Kidney (tissue), 14 donors: ENCODE data around the gene CAGE1. TPM values are rescaled to one million over a fixed set of nuclear protein-coding genes. Genes with fewer than 3 reads are reported as not detected.
"Not testable (repeated sequence)": the region's sequence is repeated elsewhere in the genome, so short reads cannot be mapped to it uniquely, and the experiment has no call there.

Source experiments
- DNase-seq, 5 donors: peaks; one replicate each; pipeline ENCODE4 v3.0.0-alpha.2; 2013 to 2020
- FAIRE-seq: peaks from 2 replicates; lab custom pipeline; 2012; peaks lifted over from hg19 to GRCh38; lab: Jason Lieb, UNC
- H3K27ac ChIP-seq, 2 donors: one replicate each; pipeline ENCODE4 v1.7.0; 2013; ENCODE audit warnings: low read depth in 2 of 2, low read length in 2 of 2, inconsistent platforms in 1 of 2
- H3K27me3 ChIP-seq: one replicate; pipeline ENCODE4 v1.7.1; 2013; ENCODE audit warnings: low read length, inconsistent platforms; ENCODE audit not compliant: control insufficient read depth, insufficient read depth
- H3K36me3 ChIP-seq, 3 donors: one replicate each; pipeline versions ENCODE4 v1.7.0 to v1.7.1; 2013; ENCODE audit warnings: low read length in 3 of 3, control low read depth in 1 of 3, inconsistent platforms in 1 of 3; ENCODE audit not compliant: insufficient read depth in 3 of 3, control insufficient read depth in 2 of 3
- H3K4me1 ChIP-seq, 3 donors: one replicate each; pipeline versions ENCODE4 v1.7.0 to v1.7.1; 2013; ENCODE audit warnings: low read length in 3 of 3, inconsistent platforms in 1 of 3, low read depth in 1 of 3; ENCODE audit not compliant: control insufficient read depth in 2 of 3, insufficient read depth in 2 of 3
- H3K4me3 ChIP-seq, 3 donors: one replicate each; pipeline versions ENCODE4 v1.7.0 to v1.8.1; 2013; ENCODE audit warnings: low read length in 3 of 3, control low read depth in 1 of 3, inconsistent platforms in 1 of 3
- H3K9ac ChIP-seq, 3 donors: one replicate each; pipeline versions ENCODE4 v1.7.0 to v1.7.1; 2013; ENCODE audit warnings: low read length in 3 of 3, control low read depth in 1 of 3, inconsistent platforms in 1 of 3
- H3K9me3 ChIP-seq, 3 donors: one replicate each; pipeline versions ENCODE4 v1.7.0 to v1.7.1; 2013; ENCODE audit warnings: low read length in 3 of 3, control low read depth in 1 of 3, inconsistent platforms in 1 of 3; ENCODE audit not compliant: control insufficient read depth in 2 of 3, insufficient read depth in 1 of 3
- intact Hi-C: fragments of 100-400 bp; cut with DNase I; formaldehyde crosslinking; loops from one replicate; pipeline ENCODE4 v1.11.1; 2022
- polyA plus RNA-seq: library from polyadenylated mRNA; stranded (reverse); fragments of 350-450 nt; fragmentation: Illumina TruSeq; extraction: RNeasy Lipid Tissue Mini Kit (QIAGEN cat#74804); gene quantifications from one replicate; pipeline ENCODE4 v1.2.3, GENCODE V29; 2014; ENCODE audit warnings: low read depth, low replicate concordance; ENCODE audit not compliant: insufficient read depth
- total RNA-seq: library from RNA; stranded (reverse); fragmentation: NEBNext Ultra II Directional; extraction: Animal tissue kit (Norgen Biotek cat#: 25700); gene quantifications from one replicate; pipeline ENCODE4 v1.2.1, GENCODE V29; 2021
- TF ChIP-seq, protein P1 (sequence below): IDR thresholded peaks from 3 replicates; pipeline ENCODE4 v1.5.1; 2012; ENCODE audit warnings: mild to moderate bottlenecking, moderate library complexity, borderline replicate concordance; ENCODE audit not compliant: insufficient read depth; ENCODE audit errors: extremely low read depth
- donor health status: control.
- donor health status: control.
- donor health status: control.
- donor health status: control.
- donor health status: control.
- donor health status: DM: yes; HTN: yes; CAD: no.
- donor health status: Normal renal cell carcinoma (clear cell type).

Gene CAGE1
- total and polyA plus RNA-seq, 2 donors from 2014 or later = not detected

DNA sequence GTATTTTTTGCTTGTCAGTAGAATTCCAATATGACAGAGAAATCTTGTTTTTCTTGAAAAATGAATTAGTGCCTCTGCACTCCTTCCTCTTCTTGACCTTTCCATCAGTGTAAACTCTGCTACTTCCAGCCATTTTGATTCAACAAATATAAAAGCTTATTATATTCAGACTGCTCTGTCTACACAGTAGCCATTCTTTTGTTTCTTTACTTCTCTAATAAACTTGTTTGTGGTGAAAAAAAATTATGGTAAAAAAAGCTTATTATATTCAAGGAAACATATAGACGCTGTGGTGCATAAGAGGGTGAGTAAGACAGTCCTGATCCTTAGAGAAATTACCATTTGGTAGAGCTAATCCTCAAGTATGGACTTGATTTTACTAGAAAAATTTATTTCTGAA is 11.6 kb downstream of the CAGE1 start:
- DNase-seq = no peak
- intact Hi-C loops = no loop called here
- H3K4me1 ChIP-seq = no peaks in the 10 kb centered on the region
- no peaks in the 10 kb centered on the region for H3K9me3 ChIP-seq
- no peaks in the 10 kb centered on the region for H3K36me3 ChIP-seq
- no peak for FAIRE-seq
- no peak overlapping the region for H3K9ac ChIP-seq
- TF ChIP-seq, protein P1, sequence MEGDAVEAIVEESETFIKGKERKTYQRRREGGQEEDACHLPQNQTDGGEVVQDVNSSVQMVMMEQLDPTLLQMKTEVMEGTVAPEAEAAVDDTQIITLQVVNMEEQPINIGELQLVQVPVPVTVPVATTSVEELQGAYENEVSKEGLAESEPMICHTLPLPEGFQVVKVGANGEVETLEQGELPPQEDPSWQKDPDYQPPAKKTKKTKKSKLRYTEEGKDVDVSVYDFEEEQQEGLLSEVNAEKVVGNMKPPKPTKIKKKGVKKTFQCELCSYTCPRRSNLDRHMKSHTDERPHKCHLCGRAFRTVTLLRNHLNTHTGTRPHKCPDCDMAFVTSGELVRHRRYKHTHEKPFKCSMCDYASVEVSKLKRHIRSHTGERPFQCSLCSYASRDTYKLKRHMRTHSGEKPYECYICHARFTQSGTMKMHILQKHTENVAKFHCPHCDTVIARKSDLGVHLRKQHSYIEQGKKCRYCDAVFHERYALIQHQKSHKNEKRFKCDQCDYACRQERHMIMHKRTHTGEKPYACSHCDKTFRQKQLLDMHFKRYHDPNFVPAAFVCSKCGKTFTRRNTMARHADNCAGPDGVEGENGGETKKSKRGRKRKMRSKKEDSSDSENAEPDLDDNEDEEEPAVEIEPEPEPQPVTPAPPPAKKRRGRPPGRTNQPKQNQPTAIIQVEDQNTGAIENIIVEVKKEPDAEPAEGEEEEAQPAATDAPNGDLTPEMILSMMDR = no peak
- no peak overlapping the region for H3K4me3 ChIP-seq
- no peak overlapping the region for H3K27ac ChIP-seq
- no peaks in the 10 kb centered on the region for H3K27me3 ChIP-seq

DNA sequence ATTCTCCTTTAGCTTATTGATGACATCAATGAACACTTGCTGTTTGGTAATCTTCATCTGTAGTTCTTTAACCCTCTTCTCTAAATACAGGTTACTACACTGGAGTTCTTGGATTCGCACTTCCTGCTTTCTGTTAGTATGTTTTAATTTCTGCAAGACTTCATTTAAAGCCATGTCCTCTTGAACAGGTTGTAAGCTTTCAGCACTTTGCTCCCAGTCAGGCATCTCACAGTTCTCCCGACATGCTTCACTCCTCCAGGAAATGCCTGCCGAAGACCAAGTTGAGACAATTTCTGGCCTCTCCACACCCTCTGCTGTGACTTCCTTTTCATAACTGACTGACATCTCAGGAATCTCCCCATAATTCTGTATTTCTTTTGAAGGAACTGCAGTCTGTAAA is 15.8 kb downstream of the CAGE1 start:
- TF ChIP-seq, protein P1 = no peak
- H3K4me3 ChIP-seq = no peak overlapping the region
- H3K36me3 ChIP-seq = no peaks in the 10 kb centered on the region
- no peaks in the 10 kb centered on the region for H3K27me3 ChIP-seq
- DNase-seq (no peak), FAIRE-seq (no peak)
- H3K27ac ChIP-seq = no peak overlapping the region
- H3K4me1 ChIP-seq = no peaks in the 10 kb centered on the region
- no peaks in the 10 kb centered on the region for H3K9me3 ChIP-seq
- no peak overlapping the region for H3K9ac ChIP-seq
- intact Hi-C loops = no loop called here

DNA sequence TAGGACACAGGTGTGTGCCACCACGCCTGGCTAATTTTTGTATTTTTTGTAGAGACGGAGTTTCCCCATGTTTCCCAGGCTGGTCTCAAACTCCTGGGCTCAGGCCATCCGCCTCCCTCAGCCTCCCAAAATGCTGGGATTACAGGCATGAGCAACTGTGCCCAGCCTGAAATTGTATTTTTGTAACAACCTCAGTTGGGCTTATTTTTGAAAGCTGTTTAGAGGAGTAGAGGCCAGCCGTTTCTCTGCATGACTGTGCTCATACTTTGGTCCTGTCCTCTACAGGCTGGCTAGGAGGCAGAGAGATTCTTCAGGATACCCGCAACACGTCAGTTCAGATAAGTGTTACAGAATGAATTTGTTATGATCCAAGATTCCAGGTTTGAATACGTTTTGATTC is 22.1 kb downstream of the CAGE1 start:
- intact Hi-C loops = no loop called here
- Histone ChIP-seq H3K4me1 (no peaks in the 10 kb centered on the region), H3K9me3 (no peaks in the 10 kb centered on the region), H3K27ac (no peak overlapping the region), H3K9ac (no peak overlapping the region), H3K4me3 (no peak overlapping the region), H3K27me3 (no peaks in the 10 kb centered on the region), H3K36me3 (no peaks in the 10 kb centered on the region)
- TF ChIP-seq, protein P1 = no peak
- DNase-seq = no peak
- no peak for FAIRE-seq

DNA sequence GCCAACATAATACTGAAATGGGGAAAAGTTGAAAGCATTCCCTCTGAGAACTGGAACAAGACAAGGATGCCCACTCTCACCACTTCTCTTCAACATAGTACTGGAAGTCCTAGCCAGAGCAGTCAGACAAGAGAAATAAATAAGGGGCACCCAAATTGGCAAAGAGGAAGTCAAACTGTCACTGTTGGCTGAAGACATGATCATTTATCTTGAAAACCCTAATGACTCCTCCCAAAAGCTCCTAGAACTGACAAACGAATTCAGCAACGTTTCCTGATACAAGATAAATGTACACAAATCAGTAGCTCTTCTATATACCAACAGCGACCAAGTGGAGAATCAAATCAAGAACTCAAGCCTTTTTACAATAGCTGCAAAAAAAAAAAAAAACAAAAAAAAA is 37.6 kb downstream of the CAGE1 start:
- FAIRE-seq, H3K9me3 ChIP-seq, H3K4me3 ChIP-seq, H3K27ac ChIP-seq, intact Hi-C loops, H3K36me3 ChIP-seq, H3K27me3 ChIP-seq, DNase-seq, H3K4me1 ChIP-seq, H3K9ac ChIP-seq: not testable (repeated sequence)

DNA sequence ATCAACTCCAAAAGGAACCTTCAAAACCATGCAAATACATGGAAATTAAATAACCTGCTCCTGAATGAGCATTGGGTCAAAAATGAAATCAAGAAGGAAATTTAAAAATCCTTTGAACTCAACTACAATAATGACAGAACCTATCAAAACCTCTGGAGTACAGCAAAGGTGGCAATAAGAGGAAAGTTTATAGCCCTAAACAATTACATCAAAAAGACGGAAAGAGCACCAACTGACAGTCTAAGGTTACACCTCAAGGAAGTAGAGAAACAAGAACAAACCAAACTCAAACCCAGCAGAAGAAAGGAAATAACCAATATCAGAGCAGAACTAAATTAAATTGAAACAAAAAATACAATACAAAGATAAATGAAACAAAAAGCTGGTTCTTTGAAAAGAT is 39.0 kb downstream of the CAGE1 start:
- H3K36me3 ChIP-seq, FAIRE-seq, DNase-seq, H3K9ac ChIP-seq, H3K27ac ChIP-seq, intact Hi-C loops, H3K27me3 ChIP-seq, H3K9me3 ChIP-seq, H3K4me3 ChIP-seq, H3K4me1 ChIP-seq: not testable (repeated sequence)

DNA sequence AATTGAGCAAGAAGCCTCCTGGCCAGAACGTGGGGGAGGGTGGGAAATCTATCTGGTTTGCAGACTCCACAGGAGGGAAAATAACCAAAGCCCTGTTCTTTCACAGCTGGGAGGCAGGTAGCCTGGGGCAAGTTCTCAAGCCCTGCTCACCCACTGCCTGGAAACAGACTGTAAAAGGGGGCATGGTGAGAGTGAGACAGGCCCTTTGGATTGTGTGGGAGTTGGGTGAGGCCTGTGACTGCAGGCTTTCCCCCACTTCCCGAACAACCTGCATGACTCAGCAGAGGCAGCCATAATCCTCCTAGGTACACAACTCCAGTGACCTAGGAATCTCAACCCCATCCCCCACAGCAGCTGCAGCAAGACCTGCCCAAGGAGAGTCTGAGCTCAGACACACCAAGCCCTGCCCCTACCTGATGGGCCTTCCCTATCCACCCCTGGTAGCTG is 42.0 kb downstream of the CAGE1 start:
- H3K36me3 ChIP-seq, FAIRE-seq, H3K4me1 ChIP-seq, H3K27me3 ChIP-seq, H3K9me3 ChIP-seq, H3K27ac ChIP-seq, DNase-seq, intact Hi-C loops, H3K4me3 ChIP-seq, H3K9ac ChIP-seq: not testable (repeated sequence)
